B cell (primary cell): ENCODE measurements around the gene JSRP1. TPM values are rescaled to one million over a fixed set of nuclear protein-coding genes. Genes with fewer than 3 reads are reported as not detected.

Experiments used
- ATAC-seq: fragments of 200-7000 bp; cut with Tn5 transposase; one replicate; pipeline ENCODE4 v1.10.0; 2021; ENCODE audit warnings: low read depth, mild to moderate bottlenecking, moderate number of reproducible peaks, moderate library complexity
- CTCF ChIA-PET: fragments of 350-600 bp; sonication (Branson Sonifier 250); formaldehyde crosslinking; loops from one replicate; lab custom pipeline; 2021; ENCODE audit warnings: antibody characterized with exemption, inconsistent platforms; lab: Charles Lee
- POLR2A ChIA-PET: fragments of 350-600 bp; sonication (Branson Sonifier 250); formaldehyde crosslinking; loops from one replicate; lab custom pipeline; 2021; ENCODE audit warnings: antibody characterized with exemption; lab: Charles Lee
- DNase-seq: peaks from one replicate; pipeline ENCODE4 v3.0.0; 2013
- H2AFZ ChIP-seq: 2 replicates; pipeline ENCODE4 v1.6.1; 2012; ENCODE audit warnings: mild to moderate bottlenecking, low read depth, low read length; ENCODE audit not compliant: insufficient read depth, poor library complexity, severe bottlenecking
- H3K27ac ChIP-seq, 2 donors: 1 replicate in 1 of 2; 2 replicates in 1 of 2; pipeline ENCODE4 v1.5.1; 2012 to 2013; ENCODE audit warnings: low read length in 2 of 2, mild to moderate bottlenecking in 2 of 2, moderate library complexity in 1 of 2
- H3K27me3 ChIP-seq, 4 experiments: fragments of 200-600 bp in 1 of 4; sonication (generic) in 1 of 4; replicated peaks in 1 of 4; 1 replicate in 2 of 4; 2 replicates in 2 of 4; pipeline versions ENCODE4 v1.6.1 to v1.7.0; 2013 to 2016; ENCODE audit warnings: low read length in 3 of 4, mild to moderate bottlenecking in 2 of 4, mixed read lengths in 1 of 4, moderate library complexity in 1 of 4; ENCODE audit not compliant: insufficient read depth in 4 of 4, control insufficient read depth in 3 of 4; ENCODE audit errors: control extremely low read depth in 1 of 4
- H3K36me3 ChIP-seq, 2 experiments: replicated peaks in 1 of 2; 1 replicate in 1 of 2; 2 replicates in 1 of 2; pipeline versions ENCODE4 v1.6.1 to v1.7.1; 2013; ENCODE audit warnings: low read length in 1 of 2; ENCODE audit not compliant: insufficient read depth in 2 of 2, control insufficient read depth in 1 of 2; ENCODE audit errors: control extremely low read depth in 1 of 2, extremely low read depth in 1 of 2
- H3K4me1 ChIP-seq, 2 donors: fragments of 200-600 bp in 1 of 2; sonication (generic) in 1 of 2; 1 replicate in 1 of 2; 2 replicates in 1 of 2; pipeline versions ENCODE4 v1.5.1 to v1.6.1; 2013 to 2017; ENCODE audit warnings: low read length in 2 of 2; ENCODE audit not compliant: control insufficient read depth in 2 of 2, insufficient read depth in 2 of 2
- H3K4me2 ChIP-seq: replicated peaks from 2 replicates; pipeline ENCODE3; 2012; ENCODE audit warnings: mild to moderate bottlenecking, low read depth, low read length; ENCODE audit not compliant: poor library complexity, severe bottlenecking
- H3K4me3 ChIP-seq, 5 experiments: fragments of 200-600 bp in 1 of 5; sonication (generic) in 1 of 5; 1 replicate in 3 of 5; 2 replicates in 2 of 5; pipeline versions ENCODE4 v1.5.1 to v1.7.0; 2011 to 2016; ENCODE audit warnings: low read length in 4 of 5, mild to moderate bottlenecking in 4 of 5, low read depth in 2 of 5, control low read depth in 1 of 5, moderate library complexity in 1 of 5; ENCODE audit not compliant: insufficient read depth in 1 of 5; ENCODE audit errors: control extremely low read depth in 1 of 5, extremely low read depth in 1 of 5
- H3K79me2 ChIP-seq: fragments of 200-600 bp; sonication (generic); one replicate; pipeline ENCODE4 v1.6.0; 2016; ENCODE audit warnings: low read length; ENCODE audit not compliant: control insufficient read depth, insufficient read depth
- H3K9ac ChIP-seq: fragments of 200-600 bp; sonication (generic); 2 replicates; pipeline ENCODE4 v1.6.1; 2017; ENCODE audit warnings: mild to moderate bottlenecking, low read length, moderate library complexity
- H3K9me3 ChIP-seq, 3 donors: one replicate each; pipeline versions ENCODE4 v1.6.1 to v1.7.1; 2013; ENCODE audit warnings: low read length in 2 of 3; ENCODE audit not compliant: control insufficient read depth in 2 of 3, insufficient read depth in 1 of 3; ENCODE audit errors: control extremely low read depth in 1 of 3
- H4K20me1 ChIP-seq: 2 replicates; pipeline ENCODE4 v1.6.0; 2012; ENCODE audit warnings: mild to moderate bottlenecking, low read length; ENCODE audit not compliant: insufficient read depth, control insufficient read depth, poor library complexity, severe bottlenecking
- H3K27ac Mint-ChIP-seq: one replicate; pipeline ENCODE4 v1.8.0; 2021; ENCODE audit warnings: mixed read lengths
- H3K27me3 Mint-ChIP-seq: one replicate; pipeline ENCODE4 v1.8.0; 2021; ENCODE audit warnings: mixed read lengths
- H3K4me1 Mint-ChIP-seq: one replicate; pipeline ENCODE4 v1.8.0; 2021; ENCODE audit warnings: mixed read lengths
- H3K4me3 Mint-ChIP-seq: one replicate; pipeline ENCODE4 v1.8.0; 2021; ENCODE audit warnings: mixed read lengths
- H3K9me3 Mint-ChIP-seq: one replicate; pipeline ENCODE4 v1.8.0; 2022; ENCODE audit warnings: mixed read lengths; ENCODE audit not compliant: insufficient read depth
- EZH2 ChIP-seq: IDR thresholded peaks from 2 replicates; pipeline ENCODE4 v1.6.1; 2012; ENCODE audit warnings: borderline replicate concordance, low read depth, mild to moderate bottlenecking, moderate library complexity, low read length; ENCODE audit not compliant: insufficient read depth, poor library complexity, severe bottlenecking
- WGBS: methylation state at CpG from one replicate; pipeline ENCODE4 v1.1.5; 2013; ENCODE audit warnings: missing lambda C conversion rate; ENCODE audit not compliant: insufficient coverage; 5-methylcytosine and 5-hydroxymethylcytosine counted together
- intact Hi-C: fragments of 100-400 bp; cut with micrococcal nuclease; formaldehyde crosslinking; loops from one replicate; pipeline ENCODE4 v1.10.0; 2022
- polyA plus RNA-seq: library from polyadenylated mRNA; depleted of rRNA; stranded (reverse); fragments of >200 nt; gene quantifications from 2 replicates; pipeline ENCODE4 v1.2.3, GENCODE V29; 2012
- total RNA-seq, 2 donors: library from RNA; stranded (reverse); fragments of 120-200 nt in 1 of 2; gene quantifications; 1 replicate in 1 of 2; 2 replicates in 1 of 2; pipeline versions ENCODE4 v1.2.3 to v1.2.4, GENCODE V29; 2013 to 2022
- TF ChIP-seq, protein P1 (sequence below): fragments of 200-600 bp; IDR thresholded peaks from one replicate; pipeline ENCODE4 v1.8.0; 2022; ENCODE audit warnings: antibody characterized with exemption, mild to moderate bottlenecking

The JSRP1 gene
- total and polyA plus RNA-seq, 2 donors (not counting 1 experiment from before 2014, with no cell fraction given), result 2.1 to 3.0 TPM

DNA sequence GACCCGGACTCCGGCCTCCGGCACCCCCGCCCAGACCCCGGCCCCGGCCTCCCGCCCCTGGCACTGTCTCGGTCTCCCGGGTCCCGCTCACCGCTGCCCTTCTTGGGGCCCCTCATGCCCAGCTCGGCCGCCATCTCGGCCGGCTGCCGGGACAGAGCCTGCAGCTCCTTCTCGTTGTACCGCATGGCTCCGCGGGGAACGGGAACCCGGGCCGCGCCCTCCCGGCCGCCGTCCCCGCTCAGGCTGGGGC, 20.2 kb downstream of the JSRP1 start:
- H3K27ac ChIP-seq, result peak overlapping the region; percentile 24 to 97

More for the DNA sequence above, 20.2 kb downstream of the JSRP1 start:
- peaks cover 0 to 38% of the 10 kb centered on the region in 2 experiments for H3K36me3 ChIP-seq
- Mint-ChIP-seq H3K27me3 (no peaks in the 10 kb centered on the region), H3K4me1 (peaks cover 61% of the 10 kb centered on the region), H3K9me3 (no peaks in the 10 kb centered on the region), H3K27ac (peak overlapping the region; percentile 98), H3K4me3 (peak overlapping the region; percentile 93)
- ChIA-PET POLR2A (interaction anchor here (0.6 to 2.5 kb wide), 11 partner anchors 9 to 84 kb away, joined by 3 to 10 read pairs (median 4); no protein-coding TSS in a partner anchor), CTCF (interaction anchor here (0.6 to 2.3 kb wide), 17 partner anchors 17 to 211 kb away, joined by 3 to 12 read pairs (median 4); partner anchors contain the start of gene AP3D1)
- peaks cover 46 to 61% of the 10 kb centered on the region in 2 donors for H3K4me1 ChIP-seq
- no peak for ATAC-seq
- peak overlapping the region in 4 of 5 experiments; percentile 57 to 94 (median 77) for H3K4me3 ChIP-seq
- H3K27me3 ChIP-seq, result no peaks in the 10 kb centered on the region
- TF ChIP-seq EZH2, result no peak
- TF ChIP-seq, protein P1, sequence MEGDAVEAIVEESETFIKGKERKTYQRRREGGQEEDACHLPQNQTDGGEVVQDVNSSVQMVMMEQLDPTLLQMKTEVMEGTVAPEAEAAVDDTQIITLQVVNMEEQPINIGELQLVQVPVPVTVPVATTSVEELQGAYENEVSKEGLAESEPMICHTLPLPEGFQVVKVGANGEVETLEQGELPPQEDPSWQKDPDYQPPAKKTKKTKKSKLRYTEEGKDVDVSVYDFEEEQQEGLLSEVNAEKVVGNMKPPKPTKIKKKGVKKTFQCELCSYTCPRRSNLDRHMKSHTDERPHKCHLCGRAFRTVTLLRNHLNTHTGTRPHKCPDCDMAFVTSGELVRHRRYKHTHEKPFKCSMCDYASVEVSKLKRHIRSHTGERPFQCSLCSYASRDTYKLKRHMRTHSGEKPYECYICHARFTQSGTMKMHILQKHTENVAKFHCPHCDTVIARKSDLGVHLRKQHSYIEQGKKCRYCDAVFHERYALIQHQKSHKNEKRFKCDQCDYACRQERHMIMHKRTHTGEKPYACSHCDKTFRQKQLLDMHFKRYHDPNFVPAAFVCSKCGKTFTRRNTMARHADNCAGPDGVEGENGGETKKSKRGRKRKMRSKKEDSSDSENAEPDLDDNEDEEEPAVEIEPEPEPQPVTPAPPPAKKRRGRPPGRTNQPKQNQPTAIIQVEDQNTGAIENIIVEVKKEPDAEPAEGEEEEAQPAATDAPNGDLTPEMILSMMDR, result no peak
- DNase-seq, result no peak
- peaks cover 88% of the 10 kb centered on the region for H3K79me2 ChIP-seq
- H3K9ac ChIP-seq, result peak overlapping the region; percentile 89
- H2AFZ ChIP-seq, result peak overlapping the region; percentile 88
- 0% methylated on average over 28 of the region's 28 CpGs for WGBS
- peak overlapping the region; percentile 86 for H3K4me2 ChIP-seq
- H3K9me3 ChIP-seq, result peaks cover 0 to 6% (median 0%) of the 10 kb centered on the region in 3 donors
- intact Hi-C loops, result loop anchor here (1.0 to 2.0 kb wide), 13 partner anchors 12 to 239 kb away; partner anchors contain the start of genes AP3D1, LMNB2 and TIMM13
- peaks cover 90% of the 10 kb centered on the region for H4K20me1 ChIP-seq
